Astrocyte (in vitro differentiated cells and primary cell): ENCODE results near the gene FUT7. TPM values are rescaled to one million over a fixed set of nuclear protein-coding genes. Genes with fewer than 3 reads are reported as not detected.

Experiments
- DNase-seq: peaks from one replicate; pipeline ENCODE4 v3.0.0-alpha.2; 2010; ENCODE audit warnings: low read depth
- FAIRE-seq: peaks from 2 replicates; lab custom pipeline; 2011; peaks lifted over from hg19 to GRCh38; lab: Jason Lieb, UNC
- H2AFZ ChIP-seq: 2 replicates; pipeline ENCODE4 v1.6.0; 2012; ENCODE audit warnings: low read depth, low read length, inconsistent platforms
- H3K27ac ChIP-seq: 2 replicates; pipeline ENCODE4 v1.5.1; 2011; ENCODE audit warnings: low read depth, low read length, inconsistent platforms
- H3K27me3 ChIP-seq: 2 replicates; pipeline ENCODE4 v1.6.0; 2011; ENCODE audit warnings: low read length, inconsistent platforms; ENCODE audit not compliant: insufficient read depth
- H3K36me3 ChIP-seq: 2 replicates; pipeline ENCODE4 v1.5.1; 2011; ENCODE audit warnings: low read length, inconsistent platforms; ENCODE audit not compliant: insufficient read depth
- H3K4me1 ChIP-seq: 2 replicates; pipeline ENCODE4 v1.5.1; 2011; ENCODE audit warnings: low read length, inconsistent platforms; ENCODE audit not compliant: insufficient read depth
- H3K4me2 ChIP-seq: 2 replicates; pipeline ENCODE4 v1.6.0; 2012; ENCODE audit warnings: low read length, inconsistent platforms
- H3K4me3 ChIP-seq: 2 replicates; pipeline ENCODE4 v1.5.1; 2011; ENCODE audit warnings: low read depth, mild to moderate bottlenecking, low read length, inconsistent platforms; ENCODE audit not compliant: insufficient read depth
- H3K79me2 ChIP-seq: 2 replicates; pipeline ENCODE4 v1.6.0; 2012; ENCODE audit warnings: mild to moderate bottlenecking, low read length, inconsistent platforms; ENCODE audit not compliant: insufficient read depth
- H3K9ac ChIP-seq: 2 replicates; pipeline ENCODE4 v1.6.0; 2012; ENCODE audit warnings: mild to moderate bottlenecking, low read length, inconsistent platforms
- H3K9me3 ChIP-seq: 2 replicates; pipeline ENCODE4 v1.5.1; 2012; ENCODE audit warnings: low read depth, mild to moderate bottlenecking, low read length, inconsistent platforms; ENCODE audit not compliant: insufficient read depth
- H4K20me1 ChIP-seq: 2 replicates; pipeline ENCODE4 v1.6.0; 2012; ENCODE audit warnings: low read length, inconsistent platforms; ENCODE audit not compliant: insufficient read depth
- H3K27ac Mint-ChIP-seq: one replicate; pipeline ENCODE4 v1.8.0; 2021; ENCODE audit warnings: mild to moderate bottlenecking, mixed read lengths; ENCODE audit not compliant: unreplicated experiment
- H3K27me3 Mint-ChIP-seq: one replicate; pipeline ENCODE4 v1.8.0; 2021; ENCODE audit warnings: low read depth, mixed read lengths; ENCODE audit not compliant: unreplicated experiment
- H3K36me3 Mint-ChIP-seq: one replicate; pipeline ENCODE4 v1.8.0; 2021; ENCODE audit warnings: low read depth, mixed read lengths; ENCODE audit not compliant: unreplicated experiment
- H3K4me1 Mint-ChIP-seq: one replicate; pipeline ENCODE4 v1.8.0; 2021; ENCODE audit warnings: low read depth, mixed read lengths; ENCODE audit not compliant: unreplicated experiment
- H3K4me3 Mint-ChIP-seq: one replicate; pipeline ENCODE4 v1.8.0; 2021; ENCODE audit warnings: mild to moderate bottlenecking, moderate library complexity, mixed read lengths; ENCODE audit not compliant: unreplicated experiment
- H3K9me3 Mint-ChIP-seq: one replicate; pipeline ENCODE4 v1.8.0; 2021; ENCODE audit warnings: mild to moderate bottlenecking, mixed read lengths; ENCODE audit not compliant: unreplicated experiment
- CTCF ChIP-seq: IDR thresholded peaks from 2 replicates; pipeline ENCODE4 v1.5.1; 2011; ENCODE audit warnings: low read depth, mild to moderate bottlenecking, inconsistent platforms, low read length, moderate library complexity; ENCODE audit not compliant: insufficient read depth
- EZH2 ChIP-seq: IDR thresholded peaks from 2 replicates; pipeline ENCODE4 v1.6.1; 2012; ENCODE audit warnings: mild to moderate bottlenecking, low read length, inconsistent platforms; ENCODE audit not compliant: insufficient read depth
- total RNA-seq: library from RNA; stranded (reverse); gene quantifications from 2 replicates; pipeline ENCODE4 v1.2.1, GENCODE V29; 2021

FUT7 gene
- total RNA-seq, 1 donor from 2014 or later: not detected

- DNase-seq (no peak), FAIRE-seq (no peak)
- peaks cover 16% of the 10 kb centered on the region for H3K4me1 ChIP-seq
- no peaks in the 10 kb centered on the region for H3K36me3 ChIP-seq
- no peak overlapping the region for H3K4me2 ChIP-seq
- H3K27me3 ChIP-seq: no peaks in the 10 kb centered on the region
- H3K27ac ChIP-seq: no peak overlapping the region
- no peaks in the 10 kb centered on the region for H3K9me3 Mint-ChIP-seq
- no peak for TF ChIP-seq EZH2
- no peak for TF ChIP-seq CTCF
- H2AFZ ChIP-seq: no peak overlapping the region
- peaks cover 32% of the 10 kb centered on the region for H4K20me1 ChIP-seq
- no peak overlapping the region for H3K27ac Mint-ChIP-seq
- H3K4me3 ChIP-seq: no peak overlapping the region
- no peak overlapping the region for H3K9ac ChIP-seq
- H3K79me2 ChIP-seq: peaks cover 22% of the 10 kb centered on the region
- peaks cover 2% of the 10 kb centered on the region for H3K4me1 Mint-ChIP-seq
- H3K27me3 Mint-ChIP-seq: peaks cover 13% of the 10 kb centered on the region
- H3K9me3 ChIP-seq: no peaks in the 10 kb centered on the region
- no peak overlapping the region for H3K4me3 Mint-ChIP-seq
- H3K36me3 Mint-ChIP-seq: peaks cover 2% of the 10 kb centered on the region
Measured at GRCh38 chr9:137042751-137043727, 11.2 kb upstream of the FUT7 start.

- Mint-ChIP-seq H3K4me1 (peaks cover 2% of the 10 kb centered on the region), H3K9me3 (no peaks in the 10 kb centered on the region), H3K4me3 (no peak overlapping the region), H3K36me3 (peaks cover 6% of the 10 kb centered on the region), H3K27ac (no peak overlapping the region), H3K27me3 (no peaks in the 10 kb centered on the region)
- no peak overlapping the region for H3K4me3 ChIP-seq
- H3K9me3 ChIP-seq: no peaks in the 10 kb centered on the region
- H3K9ac ChIP-seq: no peak overlapping the region
- no peak overlapping the region for H2AFZ ChIP-seq
- H3K79me2 ChIP-seq: peaks cover 22% of the 10 kb centered on the region
- H3K27ac ChIP-seq: no peak overlapping the region
- H3K4me2 ChIP-seq: no peak overlapping the region
- no peak for FAIRE-seq
- DNase-seq: no peak
- TF ChIP-seq CTCF (no peak), EZH2 (no peak)
- peaks cover 13% of the 10 kb centered on the region for H3K4me1 ChIP-seq
- no peaks in the 10 kb centered on the region for H3K27me3 ChIP-seq
- H3K36me3 ChIP-seq: no peaks in the 10 kb centered on the region
- peaks cover 28% of the 10 kb centered on the region for H4K20me1 ChIP-seq
Measured at GRCh38 chr9:137041124-137041523, 9.2 kb upstream of the FUT7 start.

GRCh38 chr9:137040568-137040967 lies 8.7 kb upstream of the FUT7 start:
- Histone ChIP-seq H3K36me3 (no peaks in the 10 kb centered on the region), H3K79me2 (peaks cover 22% of the 10 kb centered on the region), H2AFZ (no peak overlapping the region), H3K4me1 (peaks cover 12% of the 10 kb centered on the region), H3K9me3 (no peaks in the 10 kb centered on the region), H3K4me2 (no peak overlapping the region), H4K20me1 (peaks cover 28% of the 10 kb centered on the region), H3K4me3 (no peak overlapping the region), H3K9ac (no peak overlapping the region), H3K27me3 (no peaks in the 10 kb centered on the region), H3K27ac (no peak overlapping the region)
- peaks cover 6% of the 10 kb centered on the region for H3K36me3 Mint-ChIP-seq
- peaks cover 2% of the 10 kb centered on the region for H3K4me1 Mint-ChIP-seq
- FAIRE-seq: no peak
- H3K27ac Mint-ChIP-seq: no peak overlapping the region
- no peak for DNase-seq
- no peaks in the 10 kb centered on the region for H3K9me3 Mint-ChIP-seq
- TF ChIP-seq EZH2 (no peak), CTCF (no peak)
- H3K4me3 Mint-ChIP-seq: no peak overlapping the region
- no peaks in the 10 kb centered on the region for H3K27me3 Mint-ChIP-seq
